ENCODE measurements around the gene CD276.
"Not testable (repeated sequence)": the region's sequence is repeated elsewhere in the genome, so short reads cannot be mapped to it uniquely, and the experiment has no call there.

Gene CD276

DNA sequence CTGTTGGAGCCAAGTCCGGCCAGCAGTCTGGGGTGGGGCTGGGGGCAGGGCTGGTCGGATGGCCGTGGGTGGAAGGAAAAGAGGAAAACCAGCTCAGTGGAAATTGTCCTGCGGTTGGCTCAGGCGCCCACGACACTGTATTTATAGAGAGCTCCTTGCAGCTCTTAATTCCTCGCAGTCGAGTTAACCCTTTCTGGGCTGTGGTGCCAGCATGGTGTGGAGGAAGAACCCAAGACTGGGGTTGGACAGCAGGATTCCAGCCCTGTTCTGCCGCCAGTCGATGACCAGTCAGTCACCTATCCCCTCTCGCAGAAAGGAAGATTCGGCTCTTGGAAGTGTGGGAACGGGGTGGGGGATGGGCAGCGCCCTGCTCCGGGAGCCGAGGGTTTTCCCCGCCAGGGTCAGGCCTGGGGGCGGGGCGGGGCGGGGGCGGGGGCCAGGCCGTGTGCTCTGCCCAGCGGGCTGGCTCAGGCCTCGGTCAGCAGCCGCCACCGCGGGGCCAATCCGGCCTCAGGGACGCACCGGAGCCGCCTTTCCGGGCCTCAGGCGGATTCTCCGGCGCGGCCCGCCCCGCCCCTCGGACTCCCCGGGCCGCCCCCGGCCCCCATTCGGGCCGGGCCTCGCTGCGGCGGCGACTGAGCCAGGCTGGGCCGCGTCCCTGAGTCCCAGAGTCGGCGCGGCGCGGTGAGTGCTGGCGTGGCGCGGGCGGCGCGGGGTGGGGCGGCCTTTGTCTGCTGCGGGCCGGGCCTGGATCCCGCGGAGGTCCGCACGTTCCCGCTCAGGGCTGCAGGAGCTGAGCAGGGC lies at the start of gene CD276:
TSS of gene CD276 (plus strand) at position 607 of the 804 bp plus-strand sequence. CDS start 15,257 bp downstream, outside the sequence.
- DNase-seq: peak; percentile 16

DNA sequence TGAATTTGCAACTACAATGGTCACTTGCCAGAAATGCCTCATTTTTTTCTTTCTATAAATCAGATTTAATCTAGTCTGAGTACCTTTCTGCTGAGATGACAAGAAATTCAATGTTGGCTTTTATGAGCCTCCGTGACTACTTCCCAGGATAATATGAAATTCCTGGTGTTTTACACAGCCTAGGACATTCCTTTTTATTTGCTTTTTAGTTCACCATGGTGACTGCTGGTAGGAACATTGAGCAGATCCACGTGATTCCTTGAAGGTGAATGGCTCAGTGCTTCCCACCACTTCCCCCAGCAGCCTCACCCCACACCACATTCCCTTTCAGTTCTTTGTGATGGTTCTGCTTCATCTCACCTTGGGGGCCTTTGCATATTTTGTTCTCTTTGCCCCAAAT lies 46.7 kb upstream of the CD276 start:
- no peak for DNase-seq

DNA sequence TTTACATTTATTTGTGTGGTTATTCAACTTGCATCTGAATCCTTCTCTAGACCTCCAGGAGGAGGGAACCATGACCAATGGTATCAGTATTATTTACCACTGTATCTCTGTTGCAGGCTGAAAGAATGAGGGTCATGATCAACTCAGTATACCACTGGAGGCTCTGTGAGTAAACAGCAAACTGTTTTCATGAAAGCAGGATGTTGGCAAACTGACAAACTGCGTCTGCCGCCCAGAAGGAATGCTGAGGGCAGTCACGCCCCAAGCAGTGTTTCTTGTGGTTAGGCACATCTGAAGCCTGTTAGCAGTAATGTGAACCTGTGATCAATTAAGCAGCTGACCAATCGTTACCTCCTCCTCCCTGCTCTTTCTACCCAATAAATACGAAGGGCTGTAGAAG lies 44.7 kb upstream of the CD276 start:
- DNase-seq: not testable (repeated sequence)

GRCh38 chr15:73647259-73648013 lies 36.7 kb upstream of the CD276 start:
- DNase-seq: no peak

GRCh38 chr15:73648014-73648295 lies 36.2 kb upstream of the CD276 start:
- no peak for DNase-seq

- no peak for DNase-seq
Observed at GRCh38 chr15:73650416-73651126, 33.6 kb upstream of the CD276 start.

GRCh38 chr15:73654659-73655058 lies 29.5 kb upstream of the CD276 start:
- DNase-seq: no peak

DNA sequence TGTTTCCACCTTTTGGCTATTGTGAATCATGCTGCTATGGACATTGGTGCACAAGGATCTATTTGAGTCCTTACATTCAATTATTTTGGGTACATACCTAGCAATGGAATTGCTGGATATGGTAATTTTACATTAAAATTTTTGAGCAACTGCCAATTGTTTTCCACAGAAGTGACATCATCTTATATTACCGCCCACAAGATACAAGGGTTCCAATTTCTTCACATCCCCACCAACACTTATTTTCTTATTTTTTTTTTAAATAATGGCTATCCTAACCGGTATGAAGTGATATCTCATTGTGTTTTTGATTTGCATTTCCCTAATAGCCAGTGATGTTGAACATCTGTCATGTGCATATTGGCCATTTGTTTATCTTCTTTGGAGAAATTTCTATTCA lies 28.5 kb upstream of the CD276 start:
- no peak for DNase-seq

DNA sequence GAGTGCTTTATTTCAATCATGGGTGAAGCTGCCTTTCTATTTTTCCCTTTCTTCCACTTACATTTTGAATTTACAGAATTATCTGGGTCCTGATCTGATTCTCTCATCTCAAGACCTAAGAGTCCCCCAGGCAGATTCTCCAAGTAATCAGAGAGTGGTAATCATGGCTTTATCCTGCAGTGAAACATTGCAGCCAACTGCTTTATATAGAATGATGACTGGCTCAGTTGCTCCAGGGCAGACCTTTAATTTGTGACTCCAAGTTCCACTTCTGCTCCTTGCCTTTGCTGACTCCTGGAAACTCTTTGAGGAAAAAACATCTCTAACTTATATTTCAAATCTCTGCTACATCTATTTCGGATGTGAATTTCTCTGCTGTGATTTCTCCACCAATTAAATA lies 25.5 kb upstream of the CD276 start:
- DNase-seq: no peak

GRCh38 chr15:73660455-73660854 lies 23.7 kb upstream of the CD276 start:
- DNase-seq: no peak

GRCh38 chr15:73674587-73674986 lies 9.6 kb upstream of the CD276 start:
- no peak for DNase-seq

DNA sequence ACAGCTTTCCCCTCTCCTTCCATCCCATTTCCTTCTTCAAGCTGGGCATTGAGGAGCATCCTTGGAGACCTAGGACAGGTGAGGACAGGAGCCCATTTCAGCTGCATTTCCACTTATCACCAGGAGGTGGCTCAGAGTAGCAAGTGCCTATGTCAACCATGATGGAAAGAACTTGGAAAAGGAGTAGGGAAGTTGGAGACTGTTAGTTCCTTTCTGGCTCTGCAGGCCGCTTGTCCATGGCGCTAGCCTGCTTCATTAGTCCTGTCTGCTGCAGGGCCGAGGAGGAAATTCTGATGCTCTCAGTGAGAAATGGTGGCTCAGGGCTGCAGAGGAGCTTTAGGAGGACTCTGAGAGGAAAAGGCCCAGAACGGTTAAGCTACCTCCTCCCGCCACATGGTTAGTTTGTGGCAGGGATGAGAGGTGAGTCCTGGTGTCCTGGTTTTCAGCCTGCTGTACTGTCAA lies 7.0 kb upstream of the CD276 start:
- peak; percentile 49 for DNase-seq

DNA sequence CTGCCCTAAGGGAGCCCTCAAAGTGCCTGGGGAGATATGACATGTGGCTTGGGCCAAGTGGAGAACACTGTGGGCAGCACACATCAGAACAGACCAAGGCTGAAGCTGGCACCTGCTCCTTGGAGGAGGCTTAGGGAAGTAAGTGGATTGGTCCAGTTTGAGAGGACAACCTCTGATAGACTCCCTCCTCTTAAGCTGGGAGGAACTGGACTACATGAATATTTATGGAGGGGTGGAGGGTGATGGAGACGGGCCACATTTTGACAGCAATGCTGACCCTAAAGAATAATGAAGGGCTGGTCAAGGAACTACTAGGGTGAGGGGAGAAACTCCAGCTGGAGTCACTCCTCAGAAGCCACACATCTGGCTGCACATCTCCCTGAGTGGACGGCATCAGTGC lies 6.5 kb upstream of the CD276 start:
- no peak for DNase-seq

DNA sequence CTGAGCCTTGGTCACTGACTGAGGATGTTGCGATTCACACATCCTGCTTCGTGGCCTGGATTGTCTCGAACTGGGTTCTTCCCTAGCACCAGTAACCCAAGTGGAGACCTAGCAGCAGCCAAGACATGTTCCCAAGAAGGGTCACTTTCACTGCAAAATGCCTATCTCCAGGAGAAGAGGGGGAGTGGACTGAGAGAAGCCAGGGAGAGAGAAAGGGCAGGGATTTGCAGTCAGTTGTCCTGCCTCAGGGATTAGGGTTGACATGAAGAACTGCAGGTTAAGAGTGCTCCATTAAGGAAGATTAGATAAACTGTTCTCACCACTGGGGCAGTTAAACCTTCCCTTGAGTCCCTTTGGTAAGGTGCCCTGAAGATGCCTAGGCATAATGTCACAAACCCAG lies 5.7 kb upstream of the CD276 start:
- DNase-seq: no peak

- no peak for DNase-seq
Observed at GRCh38 chr15:73679180-73679579, 5.0 kb upstream of the CD276 start.

DNA sequence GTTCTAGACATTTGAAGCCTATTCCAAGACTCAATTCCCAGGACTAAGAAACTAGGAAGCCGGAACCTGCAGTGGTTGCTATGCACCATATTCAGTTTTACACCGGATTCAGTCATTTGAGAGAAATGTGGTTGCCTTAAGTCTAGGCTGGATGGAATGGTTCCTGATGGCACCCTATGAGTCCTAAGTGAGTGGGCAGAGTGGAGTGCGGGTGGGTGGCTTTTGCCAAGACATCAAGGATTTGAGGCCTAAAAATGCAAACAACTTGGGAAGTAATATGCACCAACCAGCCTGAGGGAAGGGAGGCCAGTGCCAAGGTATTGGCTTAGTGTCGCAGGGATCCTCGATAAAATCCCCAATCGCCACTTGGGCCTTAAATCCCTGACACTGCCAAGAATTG lies 4.2 kb upstream of the CD276 start:
- no peak for DNase-seq

DNA sequence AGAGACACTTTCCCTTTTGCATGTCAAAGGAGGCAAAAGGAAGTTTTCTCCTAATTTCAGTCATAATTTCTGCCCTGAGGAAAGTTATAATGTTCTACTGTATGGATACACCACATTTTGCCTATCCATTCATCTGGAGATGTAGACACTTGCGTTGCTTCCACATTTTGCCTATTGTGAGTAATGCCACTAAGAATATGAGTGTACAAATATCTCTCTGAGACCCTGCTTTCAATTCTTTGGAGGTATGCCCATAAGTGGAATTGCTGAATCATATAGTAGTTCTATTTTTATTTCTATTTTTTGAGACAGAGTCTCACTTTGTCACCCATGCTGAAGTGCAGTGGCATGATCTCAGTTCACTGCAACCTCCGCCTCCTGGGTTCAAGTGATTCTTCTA lies 3.6 kb upstream of the CD276 start:
- DNase-seq: no peak

DNA sequence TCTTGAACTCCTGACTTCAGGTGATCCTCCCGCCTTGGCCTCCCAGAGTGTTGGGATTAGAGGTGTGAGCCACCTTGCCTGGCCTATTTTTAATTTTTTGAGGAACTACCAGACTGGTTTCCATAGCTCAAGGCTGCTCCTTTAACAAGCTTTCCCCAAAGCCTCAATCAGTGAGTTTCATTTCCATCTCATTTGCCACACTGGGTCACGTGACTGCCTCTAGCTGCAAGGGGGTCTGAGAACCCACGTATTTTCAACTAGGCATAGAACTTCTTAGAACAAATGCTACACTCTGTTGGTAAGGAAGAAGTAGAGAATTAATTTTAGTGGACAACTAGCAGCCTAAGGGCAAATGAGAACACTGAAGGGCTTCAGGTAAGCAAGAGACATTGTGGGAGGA lies 3.1 kb upstream of the CD276 start:
- DNase-seq: no peak

GRCh38 chr15:73681856-73682599 lies 2.2 kb upstream of the CD276 start:
- no peak for DNase-seq

DNA sequence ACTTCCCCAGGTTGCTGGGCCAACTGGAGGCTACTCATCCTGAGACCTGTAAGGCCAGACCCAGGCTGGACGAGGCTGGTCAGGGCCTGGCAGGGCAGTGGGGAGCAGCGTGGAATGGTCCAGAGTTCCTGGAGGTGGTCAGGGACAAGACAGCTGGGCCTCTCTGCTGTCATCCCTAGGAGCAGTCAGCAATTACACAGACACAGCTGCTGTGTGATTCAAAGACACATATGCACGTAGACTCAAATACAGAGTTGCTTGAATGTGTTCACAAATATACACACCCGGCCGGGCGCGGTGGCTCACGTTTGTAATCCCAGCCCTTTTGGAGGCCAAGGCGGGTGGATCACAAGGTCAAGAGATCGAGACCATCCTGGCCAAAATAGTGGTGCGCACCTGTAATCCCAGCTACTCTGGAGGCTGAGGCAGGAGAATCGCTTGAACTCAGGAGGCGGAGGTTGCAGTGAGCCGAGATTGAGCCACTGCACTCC lies 1.5 kb upstream of the CD276 start:
- no peak for DNase-seq

DNA sequence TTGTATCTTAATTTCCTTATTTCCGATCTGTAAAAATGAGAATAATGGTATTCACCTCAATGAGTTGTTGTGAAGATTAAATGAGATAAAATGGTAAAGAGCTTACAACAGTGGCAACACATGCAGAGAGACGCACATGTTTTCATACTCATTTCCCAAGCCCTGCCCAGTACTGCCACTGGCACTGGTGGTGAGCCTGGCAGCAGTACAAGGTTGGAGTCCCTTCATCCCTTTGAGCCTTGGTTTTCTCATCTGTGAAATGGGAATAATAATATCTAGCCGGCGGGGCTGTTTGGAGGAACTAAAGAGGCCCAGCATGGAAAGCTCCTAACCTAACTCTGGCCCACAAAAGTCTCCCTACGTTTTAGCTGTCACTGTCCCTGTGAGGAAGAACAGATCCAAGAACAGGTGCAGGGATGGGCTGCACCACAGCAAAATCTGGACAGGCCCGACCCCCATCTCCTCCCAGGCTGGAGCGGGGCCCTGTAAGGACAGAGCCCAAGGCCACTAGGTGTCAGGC lies 866 bp upstream of the CD276 start:
- DNase-seq: no peak

GRCh38 chr15:73684581-73685455 lies 635 bp downstream of the CD276 start:
- DNase-seq: no peak

All from activated naive CD4-positive, alpha-beta T cell treated with anti-CD3 and anti-CD28 coated beads, Interleukin-2, amount 50 U/mL, for 16 hours (primary cell).